Measurements from ENCODE around the gene TPPP. TPM values are rescaled to one million over a fixed set of nuclear protein-coding genes. Genes with fewer than 3 reads are reported as not detected.

Gene TPPP
- polyA plus RNA-seq, 2 of the 4 experiments (the other 2 are of a cell fraction) = 1.0 to 1.4 TPM

GRCh38 chr5:664994-665360 lies 28.2 kb downstream of the TPPP start:
- no peak for FAIRE-seq
- ChIA-PET CTCF (interaction anchor here (0.8 to 0.9 kb wide), 2 partner anchors 10 to 225 kb away, joined by 3 read pairs; no protein-coding TSS in a partner anchor), POLR2A (no interaction called here)
- no peak overlapping the region for H3K4me2 ChIP-seq
- WGBS (ENCODE audit: missing lambda C conversion rate) = 93% methylated on average over 18 of the region's 20 CpGs
- H3K4me3 ChIP-seq = no peak overlapping the region
- DNase-seq (ENCODE audit: low read depth in 1 of 2, low spot score in 1 of 2) = no peak
- H3K27ac ChIP-seq = no peak overlapping the region
- H3K4me1 ChIP-seq = peaks cover 12% of the 10 kb centered on the region
- no peak for TF ChIP-seq E2F6 (IDR thresholded peaks at IDR 0.05; ENCODE audit: borderline replicate concordance, low read depth)
- TF ChIP-seq KDM1A (IDR thresholded peaks at IDR 0.05; ENCODE audit: low read depth) = no peak
- TF ChIP-seq HEYL (CRISPR knock-in tag; IDR thresholded peaks at IDR 0.05) = no peak
- TF ChIP-seq SREBF2 (IDR thresholded peaks at IDR 0.05) = no peak
- no peak for TF ChIP-seq POLR2A (IDR thresholded peaks at IDR 0.05; ENCODE audit: low read length)
- no peak for TF ChIP-seq ZNF302 (CRISPR knock-in tag; IDR thresholded peaks at IDR 0.05)
- no peak for TF ChIP-seq NPAS2 (CRISPR knock-in tag; IDR thresholded peaks at IDR 0.05; ENCODE audit: borderline replicate concordance)
- no peak for TF ChIP-seq KDM5A (IDR thresholded peaks at IDR 0.05)
- no peak for TF ChIP-seq BHLHE40 (IDR thresholded peaks at IDR 0.05; ENCODE audit: low read depth, low read length)
- TF ChIP-seq, protein P1, sequence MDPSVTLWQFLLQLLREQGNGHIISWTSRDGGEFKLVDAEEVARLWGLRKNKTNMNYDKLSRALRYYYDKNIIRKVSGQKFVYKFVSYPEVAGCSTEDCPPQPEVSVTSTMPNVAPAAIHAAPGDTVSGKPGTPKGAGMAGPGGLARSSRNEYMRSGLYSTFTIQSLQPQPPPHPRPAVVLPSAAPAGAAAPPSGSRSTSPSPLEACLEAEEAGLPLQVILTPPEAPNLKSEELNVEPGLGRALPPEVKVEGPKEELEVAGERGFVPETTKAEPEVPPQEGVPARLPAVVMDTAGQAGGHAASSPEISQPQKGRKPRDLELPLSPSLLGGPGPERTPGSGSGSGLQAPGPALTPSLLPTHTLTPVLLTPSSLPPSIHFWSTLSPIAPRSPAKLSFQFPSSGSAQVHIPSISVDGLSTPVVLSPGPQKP (IDR thresholded peaks at IDR 0.05; ENCODE audit: low read depth, low read length) = no peak
- no peak for TF ChIP-seq FOSB (CRISPR knock-in tag; IDR thresholded peaks at IDR 0.05)
- no peak for TF ChIP-seq TP53 (CRISPR knock-in tag; IDR thresholded peaks at IDR 0.05)
- TF ChIP-seq RCOR1 (IDR thresholded peaks at IDR 0.05; ENCODE audit: low read depth, low read length) = no peak
- TF ChIP-seq HDAC2 (IDR thresholded peaks at IDR 0.05) = no peak
- TF ChIP-seq MAZ (IDR thresholded peaks at IDR 0.05; ENCODE audit: borderline replicate concordance, low read depth, low read length) = no peak
- TF ChIP-seq REST (IDR thresholded peaks at IDR 0.05) = no peak
- no peak for TF ChIP-seq RFX5 (IDR thresholded peaks at IDR 0.05)
- no peak for TF ChIP-seq CBX2 (IDR thresholded peaks at IDR 0.05; ENCODE audit: borderline replicate concordance, low read depth)
- no peak for TF ChIP-seq MAFK (IDR thresholded peaks at IDR 0.05; ENCODE audit: partially characterized antibody)
- no peak for ATAC-seq
- no peaks in the 10 kb centered on the region; the same call in 1 of the 3 replicates for H3K9me3 ChIP-seq

DNA sequence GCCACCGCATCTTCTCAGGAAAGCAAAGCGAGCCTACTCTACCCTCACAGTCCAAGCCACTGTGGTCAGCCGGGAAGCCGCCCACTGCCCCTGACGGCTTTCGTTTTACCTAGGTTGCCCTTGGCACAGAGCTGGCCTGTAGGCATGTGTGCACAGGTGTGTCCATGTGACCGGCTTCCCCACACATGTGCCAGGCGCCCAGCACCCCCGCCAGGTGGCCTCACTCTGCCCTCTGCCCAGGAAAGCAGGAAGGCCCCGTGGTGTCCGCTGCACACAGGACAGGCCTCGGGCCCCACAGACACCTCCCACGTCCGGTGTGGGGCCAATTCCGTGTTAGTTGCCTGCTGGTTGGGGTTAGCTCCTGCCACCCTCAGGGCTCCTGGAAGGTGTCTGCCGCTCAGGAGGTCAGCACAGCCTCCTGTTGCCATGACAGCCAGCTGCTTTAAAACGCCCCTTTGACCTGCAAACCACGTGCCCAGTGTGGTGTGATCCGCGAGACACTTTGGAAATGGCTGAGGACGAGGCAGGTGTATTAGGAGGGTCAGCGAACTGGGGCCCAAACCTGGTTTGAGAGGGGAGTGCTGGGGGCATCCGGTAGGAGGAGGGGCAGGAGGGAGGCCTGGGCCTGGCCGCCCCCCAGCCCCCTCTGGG lies 28.7 kb downstream of the TPPP start:
- WGBS (ENCODE audit: missing lambda C conversion rate) = 87% methylated on average over 12 of the region's 24 CpGs
- CTCF ChIA-PET = interaction anchor here (0.8 to 0.9 kb wide), 2 partner anchors 10 to 225 kb away, joined by 3 read pairs; no protein-coding TSS in a partner anchor
- no peak for FAIRE-seq

More for the DNA sequence above, 28.7 kb downstream of the TPPP start:
- H3K27ac ChIP-seq = no peak overlapping the region
- DNase-seq (ENCODE audit: low read depth in 1 of 2, low spot score in 1 of 2) (no peak), ATAC-seq (no peak)
- no peak for TF ChIP-seq ZSCAN20 (CRISPR knock-in tag; IDR thresholded peaks at IDR 0.05)
- TF ChIP-seq NR3C1 (IDR thresholded peaks at IDR 0.05) = no peak
- TF ChIP-seq REST (IDR thresholded peaks at IDR 0.05) = no peak
- no peak for TF ChIP-seq FOSB (CRISPR knock-in tag; IDR thresholded peaks at IDR 0.05)
- TF ChIP-seq PHF8 (IDR thresholded peaks at IDR 0.05; ENCODE audit: borderline replicate concordance, low read depth) = no peak
- TF ChIP-seq HEYL (CRISPR knock-in tag; IDR thresholded peaks at IDR 0.05) = no peak
- no peak for TF ChIP-seq BHLHE40 (IDR thresholded peaks at IDR 0.05; ENCODE audit: low read depth, low read length)
- TF ChIP-seq SMC3 (IDR thresholded peaks at IDR 0.05) = no peak
- no peak for TF ChIP-seq MAX (IDR thresholded peaks at IDR 0.05)
- no peak for TF ChIP-seq HDAC2 (IDR thresholded peaks at IDR 0.05)
- no peak overlapping the region for H3K4me3 ChIP-seq
- H3K4me1 ChIP-seq = peaks cover 8% of the 10 kb centered on the region
- no peak overlapping the region for H3K4me2 ChIP-seq
- POLR2A ChIA-PET = no interaction called here
- peaks cover 5% of the 10 kb centered on the region; the same call in 2 of the 3 replicates for H3K9me3 ChIP-seq
